Stimulated activated effector memory CD8-positive, alpha-beta T cell treated with anti-CD3 and anti-CD28 coated beads, Interleukin-12 subunit alpha, Interleukin-12 subunit beta, amount 100 ng/mL, for 72 hours (primary cell): ENCODE measurements around the gene TUB.

Experiments used
- ATAC-seq: fragments of 150-1000 bp; cut with Tn5 transposase; 2 replicates; pipeline ENCODE4 v1.10.0; 2021
- DNase-seq, 2 donors: peaks; one replicate each; pipeline ENCODE4 v3.0.0; 2021 to 2022; ENCODE audit warnings: low spot score in 2 of 2
- H3K27ac Mint-ChIP-seq: one replicate; pipeline ENCODE4 v1.8.0; 2022; ENCODE audit warnings: mild to moderate bottlenecking, mixed read lengths
- H3K36me3 Mint-ChIP-seq: one replicate; pipeline ENCODE4 v1.8.0; 2022; ENCODE audit warnings: mild to moderate bottlenecking, mixed read lengths
- H3K4me1 Mint-ChIP-seq: one replicate; pipeline ENCODE4 v1.8.0; 2022; ENCODE audit warnings: mixed read lengths
- H3K4me3 Mint-ChIP-seq: one replicate; pipeline ENCODE4 v1.8.0; 2022; ENCODE audit warnings: mild to moderate bottlenecking, mixed read lengths
- H3K9me3 Mint-ChIP-seq: one replicate; pipeline ENCODE4 v1.8.0; 2022; ENCODE audit warnings: mixed read lengths

TUB gene

GRCh38 chr11:8071616-8072581, 9.1 kb upstream of the TUB start:
- peak; percentile 4 for ATAC-seq
- no peak overlapping the region for H3K27ac Mint-ChIP-seq

GRCh38 chr11:8075119-8075726, 5.8 kb upstream of the TUB start:
- no peak for ATAC-seq
- no peak for DNase-seq
- H3K27ac Mint-ChIP-seq: no peak overlapping the region

More at GRCh38 chr11:8071616-8072581, 9.1 kb upstream of the TUB start:
- Mint-ChIP-seq H3K4me1 (no peaks in the 10 kb centered on the region), H3K9me3 (no peaks in the 10 kb centered on the region), H3K36me3 (no peaks in the 10 kb centered on the region), H3K4me3 (no peak overlapping the region)
- no peak for DNase-seq

GRCh38 chr11:8079111-8079675, 1.8 kb upstream of the TUB start:
- ATAC-seq: no peak
- no peak overlapping the region for H3K4me3 Mint-ChIP-seq
- H3K36me3 Mint-ChIP-seq: no peaks in the 10 kb centered on the region
- no peaks in the 10 kb centered on the region for H3K4me1 Mint-ChIP-seq
- no peaks in the 10 kb centered on the region for H3K9me3 Mint-ChIP-seq
- H3K27ac Mint-ChIP-seq: no peak overlapping the region
- DNase-seq: no peak

More at GRCh38 chr11:8075119-8075726, 5.8 kb upstream of the TUB start:
- no peaks in the 10 kb centered on the region for H3K9me3 Mint-ChIP-seq
- H3K4me1 Mint-ChIP-seq: no peaks in the 10 kb centered on the region
- H3K36me3 Mint-ChIP-seq: no peaks in the 10 kb centered on the region
- no peak overlapping the region for H3K4me3 Mint-ChIP-seq

- no peak for DNase-seq
- Mint-ChIP-seq H3K4me1 (no peaks in the 10 kb centered on the region), H3K9me3 (no peaks in the 10 kb centered on the region), H3K36me3 (no peaks in the 10 kb centered on the region), H3K4me3 (peak overlapping the region; percentile 45), H3K27ac (no peak overlapping the region)
- no peak for ATAC-seq
Observed at GRCh38 chr11:8080069-8080670, 841 bp upstream of the TUB start.

- DNase-seq (no peak), ATAC-seq (no peak)
- peak overlapping the region; percentile 28 for H3K4me3 Mint-ChIP-seq
- no peaks in the 10 kb centered on the region for H3K36me3 Mint-ChIP-seq
- H3K9me3 Mint-ChIP-seq: no peaks in the 10 kb centered on the region
- no peaks in the 10 kb centered on the region for H3K4me1 Mint-ChIP-seq
- no peak overlapping the region for H3K27ac Mint-ChIP-seq
Observed at GRCh38 chr11:8081591-8082250, 710 bp downstream of the TUB start.

GRCh38 chr11:8082391-8083087, 1.5 kb downstream of the TUB start:
- ATAC-seq (no peak), DNase-seq (no peak)
- H3K4me1 Mint-ChIP-seq: no peaks in the 10 kb centered on the region
- H3K9me3 Mint-ChIP-seq: no peaks in the 10 kb centered on the region
- H3K4me3 Mint-ChIP-seq: no peak overlapping the region
- H3K27ac Mint-ChIP-seq: no peak overlapping the region
- H3K36me3 Mint-ChIP-seq: no peaks in the 10 kb centered on the region

- Mint-ChIP-seq H3K4me3 (no peak overlapping the region), H3K9me3 (no peaks in the 10 kb centered on the region), H3K4me1 (no peaks in the 10 kb centered on the region), H3K36me3 (no peaks in the 10 kb centered on the region), H3K27ac (no peak overlapping the region)
- DNase-seq: no peak
- ATAC-seq: no peak
Observed at GRCh38 chr11:8083088-8083395, 2.0 kb downstream of the TUB start.

- no peaks in the 10 kb centered on the region for H3K9me3 Mint-ChIP-seq
- no peaks in the 10 kb centered on the region for H3K4me1 Mint-ChIP-seq
- no peaks in the 10 kb centered on the region for H3K36me3 Mint-ChIP-seq
- DNase-seq (no peak), ATAC-seq (no peak)
- H3K4me3 Mint-ChIP-seq: no peak overlapping the region
- no peak overlapping the region for H3K27ac Mint-ChIP-seq
Observed at GRCh38 chr11:8083871-8084281, 2.9 kb downstream of the TUB start.

GRCh38 chr11:8084352-8084751, 3.3 kb downstream of the TUB start:
- ATAC-seq: no peak
- H3K27ac Mint-ChIP-seq: no peak overlapping the region
- H3K9me3 Mint-ChIP-seq: no peaks in the 10 kb centered on the region
- no peak for DNase-seq
- H3K36me3 Mint-ChIP-seq: no peaks in the 10 kb centered on the region
- no peaks in the 10 kb centered on the region for H3K4me1 Mint-ChIP-seq
- no peak overlapping the region for H3K4me3 Mint-ChIP-seq

GRCh38 chr11:8085011-8085645, 4.1 kb downstream of the TUB start:
- Mint-ChIP-seq H3K27ac (no peak overlapping the region), H3K4me3 (no peak overlapping the region), H3K9me3 (no peaks in the 10 kb centered on the region), H3K4me1 (no peaks in the 10 kb centered on the region), H3K36me3 (no peaks in the 10 kb centered on the region)
- ATAC-seq (no peak), DNase-seq (no peak)

GRCh38 chr11:8086001-8086479, 5.0 kb downstream of the TUB start:
- Mint-ChIP-seq H3K4me3 (no peak overlapping the region), H3K9me3 (no peaks in the 10 kb centered on the region), H3K27ac (no peak overlapping the region), H3K4me1 (no peaks in the 10 kb centered on the region), H3K36me3 (no peaks in the 10 kb centered on the region)
- ATAC-seq: no peak
- no peak for DNase-seq

GRCh38 chr11:8086571-8086970, 5.6 kb downstream of the TUB start:
- no peak for DNase-seq
- ATAC-seq: no peak
- H3K4me3 Mint-ChIP-seq: no peak overlapping the region
- H3K27ac Mint-ChIP-seq: no peak overlapping the region
- no peaks in the 10 kb centered on the region for H3K9me3 Mint-ChIP-seq
- no peaks in the 10 kb centered on the region for H3K4me1 Mint-ChIP-seq
- no peaks in the 10 kb centered on the region for H3K36me3 Mint-ChIP-seq

GRCh38 chr11:8087185-8087584, 6.2 kb downstream of the TUB start:
- H3K27ac Mint-ChIP-seq: no peak overlapping the region
- no peaks in the 10 kb centered on the region for H3K9me3 Mint-ChIP-seq
- ATAC-seq: peak; percentile 63
- no peak for DNase-seq
- H3K4me1 Mint-ChIP-seq: no peaks in the 10 kb centered on the region
- H3K36me3 Mint-ChIP-seq: no peaks in the 10 kb centered on the region
- no peak overlapping the region for H3K4me3 Mint-ChIP-seq

- H3K27ac Mint-ChIP-seq: no peak overlapping the region
- H3K4me1 Mint-ChIP-seq: no peaks in the 10 kb centered on the region
- no peak for ATAC-seq
- no peaks in the 10 kb centered on the region for H3K36me3 Mint-ChIP-seq
- no peak for DNase-seq
- no peak overlapping the region for H3K4me3 Mint-ChIP-seq
- H3K9me3 Mint-ChIP-seq: no peaks in the 10 kb centered on the region
Observed at GRCh38 chr11:8087756-8088155, 6.7 kb downstream of the TUB start.
